GM10248 (cell line): ENCODE data around the gene FNDC3B.
"Not testable (repeated sequence)": the region's sequence is repeated elsewhere in the genome, so short reads cannot be mapped to it uniquely, and the experiment has no call there.

Source experiments
- CTCF ChIA-PET: fragments of 300-600 bp; sonication (Branson Sonifier 250); formaldehyde crosslinking; extraction: SDS; loops from one replicate; lab custom pipeline; 2021; ENCODE audit warnings: antibody characterized with exemption; lab: Yijun Ruan, JAX
- POLR2A ChIA-PET: fragments of 350-650 bp; sonication (Branson Sonifier 250); formaldehyde crosslinking; extraction: SDS; loops from one replicate; lab custom pipeline; 2020; ENCODE audit warnings: antibody characterized with exemption; lab: Yijun Ruan, JAX
- DNase-seq: peaks from one replicate; pipeline ENCODE4 v3.0.0; 2012; ENCODE audit errors: extremely low spot score
- CTCF ChIP-seq: IDR thresholded peaks from 2 replicates; pipeline ENCODE4 v1.5.1; 2012; ENCODE audit warnings: mild to moderate bottlenecking, low read depth; ENCODE audit errors: extremely low read depth, missing control alignments, control extremely low read depth

The FNDC3B gene

GRCh38 chr3:172247525-172248274, 208.3 kb downstream of the FNDC3B start:
- TF ChIP-seq CTCF = no peak
- no peak for DNase-seq
- CTCF ChIA-PET = no interaction called here
- POLR2A ChIA-PET = no interaction called here

- ChIA-PET CTCF (interaction anchor here (1.4 kb wide), 1 partner anchor 11 kb away, joined by 3 read pairs; no protein-coding TSS in a partner anchor), POLR2A (interaction anchor here (0.6 kb wide), 1 partner anchor 354 kb away, joined by 3 read pairs; no protein-coding TSS in a partner anchor)
- TF ChIP-seq CTCF = no peak
- no peak for DNase-seq
Observed at GRCh38 chr3:172249039-172249438, 209.7 kb downstream of the FNDC3B start.

GRCh38 chr3:172251211-172251610, 211.8 kb downstream of the FNDC3B start:
- no peak for DNase-seq
- TF ChIP-seq CTCF = no peak
- CTCF ChIA-PET = no interaction called here
- POLR2A ChIA-PET = no interaction called here

- DNase-seq = no peak
- CTCF ChIA-PET = interaction anchor here (0.9 kb wide), 1 partner anchor 32 kb away, joined by 3 read pairs; no protein-coding TSS in a partner anchor
- no peak for TF ChIP-seq CTCF
- POLR2A ChIA-PET = no interaction called here
Observed at GRCh38 chr3:172253200-172253599, 213.8 kb downstream of the FNDC3B start.

GRCh38 chr3:172254542-172254941, 215.2 kb downstream of the FNDC3B start:
- no peak for TF ChIP-seq CTCF
- CTCF ChIA-PET = no interaction called here
- no peak for DNase-seq
- POLR2A ChIA-PET = no interaction called here

- CTCF ChIA-PET, POLR2A ChIA-PET, DNase-seq: not testable (repeated sequence)
Observed at GRCh38 chr3:172255321-172255720, 215.9 kb downstream of the FNDC3B start.

GRCh38 chr3:172256101-172256734, 216.8 kb downstream of the FNDC3B start:
- ChIA-PET CTCF (interaction anchor here (1.0 kb wide), 1 partner anchor 19 kb away, joined by 3 read pairs; no protein-coding TSS in a partner anchor), POLR2A (no interaction called here)
- no peak for TF ChIP-seq CTCF
- DNase-seq = no peak
